ENCODE data around the gene EPHA1.

- TF ChIP-seq TCF7L2 (IDR thresholded peaks at IDR 0.05; ENCODE audit: low read depth, low read length): no peak
- TF ChIP-seq, protein P1, sequence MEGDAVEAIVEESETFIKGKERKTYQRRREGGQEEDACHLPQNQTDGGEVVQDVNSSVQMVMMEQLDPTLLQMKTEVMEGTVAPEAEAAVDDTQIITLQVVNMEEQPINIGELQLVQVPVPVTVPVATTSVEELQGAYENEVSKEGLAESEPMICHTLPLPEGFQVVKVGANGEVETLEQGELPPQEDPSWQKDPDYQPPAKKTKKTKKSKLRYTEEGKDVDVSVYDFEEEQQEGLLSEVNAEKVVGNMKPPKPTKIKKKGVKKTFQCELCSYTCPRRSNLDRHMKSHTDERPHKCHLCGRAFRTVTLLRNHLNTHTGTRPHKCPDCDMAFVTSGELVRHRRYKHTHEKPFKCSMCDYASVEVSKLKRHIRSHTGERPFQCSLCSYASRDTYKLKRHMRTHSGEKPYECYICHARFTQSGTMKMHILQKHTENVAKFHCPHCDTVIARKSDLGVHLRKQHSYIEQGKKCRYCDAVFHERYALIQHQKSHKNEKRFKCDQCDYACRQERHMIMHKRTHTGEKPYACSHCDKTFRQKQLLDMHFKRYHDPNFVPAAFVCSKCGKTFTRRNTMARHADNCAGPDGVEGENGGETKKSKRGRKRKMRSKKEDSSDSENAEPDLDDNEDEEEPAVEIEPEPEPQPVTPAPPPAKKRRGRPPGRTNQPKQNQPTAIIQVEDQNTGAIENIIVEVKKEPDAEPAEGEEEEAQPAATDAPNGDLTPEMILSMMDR (IDR thresholded peaks at IDR 0.05): no peak
- TF ChIP-seq POLR2AphosphoS5 (IDR thresholded peaks at IDR 0.05; ENCODE audit: low read depth, low read length): no peak
These were observed 34.1 kb downstream of the EPHA1 start for GRCh38 chr7:143374561-143374960.

All from Panc1 (cell line).